Measurements from ENCODE around the gene TMEM240.
"Not testable (repeated sequence)": the region's sequence is repeated elsewhere in the genome, so short reads cannot be mapped to it uniquely, and the experiment has no call there.

The TMEM240 gene

DNA sequence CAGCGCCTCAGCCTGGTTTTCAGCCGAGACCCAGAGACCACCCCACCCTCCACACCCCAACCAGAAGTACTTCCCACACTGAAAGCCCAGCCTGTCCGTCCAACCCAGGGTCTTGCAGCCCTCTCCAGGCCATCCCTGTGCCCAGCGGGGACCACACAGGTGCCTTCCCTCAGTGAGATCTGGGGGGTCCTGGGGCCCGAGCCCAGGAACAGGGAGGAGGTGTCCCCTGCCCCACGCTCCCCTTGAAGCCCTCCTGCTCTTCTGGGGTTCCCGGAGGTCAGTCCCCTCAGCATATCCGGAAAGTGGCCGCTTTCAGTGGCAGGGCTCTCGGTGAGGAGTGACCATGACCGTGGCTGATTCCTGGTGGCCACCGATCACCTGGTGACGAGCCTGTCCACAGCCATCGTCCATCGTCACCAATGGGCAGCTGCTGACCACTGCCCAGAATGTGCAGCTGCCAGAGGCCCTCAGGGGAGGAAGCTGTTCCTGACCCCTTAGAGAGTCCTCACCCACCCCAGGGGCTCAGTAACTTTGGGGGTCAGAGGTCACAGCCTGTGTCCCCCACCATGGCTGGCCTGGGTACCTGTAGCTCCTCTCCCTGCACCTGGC, 3.4 kb downstream of the TMEM240 start:
- ChIA-PET POLR2A (no interaction called here), CTCF (interaction anchor here (1.2 kb wide), 1 partner anchor 369 kb away, joined by 3 read pairs; no protein-coding TSS in a partner anchor)
- DNase-seq (ENCODE audit: extremely low spot score): no peak

DNA sequence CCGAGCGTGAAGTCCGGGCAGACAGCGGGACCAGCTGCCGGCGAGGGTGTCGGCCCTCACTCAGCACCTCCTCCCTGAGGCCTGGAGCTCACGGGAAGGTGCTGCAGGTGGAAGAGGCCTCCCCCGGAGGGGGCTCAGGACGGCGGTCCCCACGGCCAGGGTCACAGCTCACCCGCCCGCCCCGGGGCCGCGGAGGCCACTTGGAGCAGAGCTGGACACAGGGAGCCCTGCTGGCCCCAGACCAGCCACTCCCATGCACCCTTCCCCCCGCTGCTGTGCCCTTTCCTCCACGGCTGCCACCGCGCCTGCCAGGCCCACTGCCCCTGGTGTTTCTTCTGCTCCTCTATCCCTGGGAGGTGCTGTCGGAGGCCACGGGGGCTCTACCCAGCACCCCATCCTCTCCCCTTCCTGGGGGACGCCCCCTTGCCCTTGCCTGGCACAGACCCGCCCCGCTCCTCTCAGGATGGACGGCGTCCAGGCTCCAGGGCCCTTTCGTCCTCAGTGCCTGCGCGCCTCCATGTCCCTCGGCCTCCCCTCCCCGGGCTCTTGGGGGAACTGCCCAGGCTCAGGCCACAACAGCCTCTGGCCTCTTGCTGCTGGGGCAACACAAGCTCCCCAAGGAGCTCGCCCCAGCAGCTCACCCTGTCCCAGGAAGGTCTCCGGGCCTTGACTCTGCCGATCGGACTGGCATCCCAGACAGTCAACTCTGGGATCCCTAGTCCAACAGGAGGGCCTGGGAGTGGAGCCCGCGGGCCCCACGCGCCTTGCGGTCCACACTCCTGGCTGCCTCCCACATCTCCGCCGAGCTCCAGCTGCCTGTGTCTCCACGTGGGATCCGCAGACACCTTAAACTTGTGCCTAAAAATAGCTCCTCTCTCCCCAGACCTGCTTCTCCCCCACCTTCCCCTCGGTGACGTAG, 4.1 kb downstream of the TMEM240 start:
- DNase-seq (ENCODE audit: extremely low spot score): no peak
- ChIA-PET CTCF (interaction anchor here (1.2 kb wide), 1 partner anchor 370 kb away, joined by 3 read pairs; no protein-coding TSS in a partner anchor), POLR2A (no interaction called here)
- TF ChIP-seq, protein P1, sequence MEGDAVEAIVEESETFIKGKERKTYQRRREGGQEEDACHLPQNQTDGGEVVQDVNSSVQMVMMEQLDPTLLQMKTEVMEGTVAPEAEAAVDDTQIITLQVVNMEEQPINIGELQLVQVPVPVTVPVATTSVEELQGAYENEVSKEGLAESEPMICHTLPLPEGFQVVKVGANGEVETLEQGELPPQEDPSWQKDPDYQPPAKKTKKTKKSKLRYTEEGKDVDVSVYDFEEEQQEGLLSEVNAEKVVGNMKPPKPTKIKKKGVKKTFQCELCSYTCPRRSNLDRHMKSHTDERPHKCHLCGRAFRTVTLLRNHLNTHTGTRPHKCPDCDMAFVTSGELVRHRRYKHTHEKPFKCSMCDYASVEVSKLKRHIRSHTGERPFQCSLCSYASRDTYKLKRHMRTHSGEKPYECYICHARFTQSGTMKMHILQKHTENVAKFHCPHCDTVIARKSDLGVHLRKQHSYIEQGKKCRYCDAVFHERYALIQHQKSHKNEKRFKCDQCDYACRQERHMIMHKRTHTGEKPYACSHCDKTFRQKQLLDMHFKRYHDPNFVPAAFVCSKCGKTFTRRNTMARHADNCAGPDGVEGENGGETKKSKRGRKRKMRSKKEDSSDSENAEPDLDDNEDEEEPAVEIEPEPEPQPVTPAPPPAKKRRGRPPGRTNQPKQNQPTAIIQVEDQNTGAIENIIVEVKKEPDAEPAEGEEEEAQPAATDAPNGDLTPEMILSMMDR (IDR thresholded peaks at IDR 0.05; ENCODE audit: control extremely low read depth, extremely low read depth, low read depth, missing control alignments): no peak

More for the DNA sequence above, 3.4 kb downstream of the TMEM240 start:
- TF ChIP-seq, protein P1 (IDR thresholded peaks at IDR 0.05; ENCODE audit: control extremely low read depth, extremely low read depth, low read depth, missing control alignments): no peak

DNA sequence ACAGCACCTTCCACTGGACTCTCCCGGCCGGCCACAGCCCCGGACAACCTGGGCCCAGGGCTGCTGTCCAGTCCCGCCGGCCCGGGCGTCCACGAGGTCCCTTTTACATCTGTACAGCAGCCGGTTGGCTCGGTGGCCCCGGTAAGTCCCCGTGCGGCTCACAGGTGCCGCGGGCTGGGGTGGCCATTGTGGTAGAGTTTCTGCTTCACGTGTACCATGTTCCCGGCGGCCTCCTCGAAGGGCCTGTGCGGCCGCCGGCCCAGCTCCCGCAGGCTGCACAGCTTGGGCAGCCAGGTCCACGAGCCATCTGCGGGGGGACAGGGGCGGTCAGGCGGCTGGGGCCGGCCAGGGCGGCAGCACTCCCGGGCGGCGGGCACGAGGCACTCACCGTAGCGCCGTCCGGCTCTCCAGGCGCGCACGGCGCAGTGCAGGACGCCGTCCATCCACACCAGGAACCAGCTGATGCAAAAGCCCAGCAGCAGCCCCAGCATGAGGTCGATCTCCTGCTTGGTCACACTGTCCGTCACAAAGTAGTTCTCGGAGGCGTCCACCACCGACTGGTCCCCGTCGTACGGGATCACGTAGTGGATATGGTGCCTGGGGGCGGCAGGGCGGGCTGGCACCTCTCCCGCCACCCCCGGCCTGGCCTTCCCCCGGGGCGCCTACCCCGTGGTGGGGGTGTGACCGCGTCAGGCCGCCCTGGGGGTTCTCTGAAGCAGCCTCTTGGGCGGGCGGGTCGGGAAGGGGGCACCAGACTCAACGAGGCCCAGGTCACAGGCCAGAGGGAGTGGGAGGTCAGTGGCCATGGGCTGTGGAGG, 5.0 kb downstream of the TMEM240 start:
- TF ChIP-seq, protein P1 (IDR thresholded peaks at IDR 0.05; ENCODE audit: control extremely low read depth, extremely low read depth, low read depth, missing control alignments): no peak
- POLR2A ChIA-PET: no interaction called here
- CTCF ChIA-PET: no interaction called here
- no peak for DNase-seq (ENCODE audit: extremely low spot score)

DNA sequence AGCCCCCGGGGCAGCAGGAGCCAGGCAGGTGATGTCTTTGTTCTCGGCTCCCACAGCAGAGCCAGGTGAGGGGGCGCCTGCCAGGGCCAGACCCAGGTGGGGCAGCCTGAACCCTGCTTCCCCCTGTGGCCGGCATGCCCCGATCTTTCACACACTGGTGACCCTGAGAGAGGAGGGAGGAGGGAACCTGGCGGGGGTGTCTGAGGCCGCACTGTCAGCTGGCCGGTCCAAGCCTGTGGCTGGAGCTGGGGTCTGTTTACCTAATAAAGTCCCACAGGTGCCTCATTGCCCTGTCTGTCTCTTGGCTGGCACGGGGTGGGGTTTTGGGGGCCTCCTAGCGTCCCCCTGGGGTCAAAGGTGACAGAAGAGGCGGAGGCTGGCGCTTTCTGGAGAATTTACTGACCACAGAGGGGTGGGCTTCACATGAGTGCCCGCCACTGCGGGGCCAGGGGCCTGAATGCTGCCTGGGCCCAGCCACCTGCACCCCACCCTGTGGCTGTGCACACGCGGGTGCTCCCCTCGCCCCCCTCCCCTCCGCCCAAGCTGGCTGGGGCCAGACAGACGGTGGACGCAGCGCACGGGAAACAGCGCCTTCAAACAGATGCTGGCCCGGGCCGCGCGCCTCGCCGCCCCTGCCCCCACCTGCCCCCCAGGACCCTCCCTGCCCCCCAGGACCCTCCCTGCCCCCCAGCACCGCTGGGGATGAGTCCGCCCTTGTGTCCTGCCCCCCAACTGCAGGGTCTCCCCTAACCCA, 5.8 kb downstream of the TMEM240 start:
- no peak for DNase-seq (ENCODE audit: extremely low spot score)
- ChIA-PET POLR2A (no interaction called here), CTCF (no interaction called here)
- TF ChIP-seq, protein P1 (IDR thresholded peaks at IDR 0.05; ENCODE audit: control extremely low read depth, extremely low read depth, low read depth, missing control alignments): no peak

DNA sequence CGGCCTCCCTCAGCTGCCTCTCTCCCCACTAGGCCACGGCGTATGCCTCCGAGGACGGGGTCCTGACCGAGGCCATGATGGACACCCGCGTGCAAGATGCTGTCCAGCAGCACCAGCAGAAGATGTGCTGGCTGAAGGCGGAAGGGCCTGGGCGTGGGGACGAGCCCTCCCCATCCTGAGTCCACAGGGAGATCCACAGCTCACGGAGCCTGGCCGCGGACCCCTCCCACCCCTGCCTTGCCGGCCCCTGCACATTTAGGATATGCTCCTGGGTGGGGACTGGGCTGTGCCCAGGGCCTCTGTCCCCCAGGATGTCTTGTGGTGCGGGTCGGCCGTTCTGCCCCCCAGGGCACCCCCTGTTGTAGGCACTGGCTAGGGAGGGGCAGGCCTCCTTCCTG, 6.5 kb downstream of the TMEM240 start:
- CTCF ChIA-PET; DNase-seq (ENCODE audit: extremely low spot score); POLR2A ChIA-PET: not testable (repeated sequence)

DNA sequence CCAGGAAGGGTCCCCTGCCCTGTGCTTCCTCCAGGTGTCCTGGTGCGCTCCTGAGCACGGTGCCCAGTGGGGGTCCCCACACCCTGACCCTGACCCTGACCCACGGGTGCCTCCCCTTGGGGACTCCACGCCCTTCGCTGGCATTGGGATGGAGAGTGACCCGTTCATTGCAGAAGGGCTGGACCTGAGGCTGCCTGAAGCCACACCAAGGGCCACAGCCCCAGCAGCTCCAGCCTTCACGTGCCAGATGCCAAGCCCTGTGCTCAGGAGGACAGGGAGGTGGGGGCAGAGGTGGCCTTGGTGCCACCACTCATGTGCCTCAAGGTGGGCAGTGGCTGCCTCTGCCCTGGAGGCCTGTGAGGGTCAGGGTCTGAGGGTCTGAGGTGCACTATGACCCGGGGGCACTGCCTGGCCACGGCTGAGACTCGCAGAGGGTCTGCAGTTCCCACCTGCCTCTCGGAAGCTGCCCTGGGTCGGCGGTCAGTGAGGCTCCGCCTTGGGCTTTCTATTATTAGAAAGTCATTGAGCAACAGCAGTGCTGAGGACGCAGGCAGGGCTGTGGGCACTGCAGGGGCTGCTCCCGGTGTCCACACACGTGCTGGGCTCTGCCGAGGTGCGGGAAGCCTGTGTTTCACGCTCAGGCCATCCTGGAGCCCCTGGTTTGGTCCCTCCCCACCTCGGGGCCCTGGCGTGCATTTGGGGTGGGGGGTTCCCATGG, 7.1 kb downstream of the TMEM240 start:
- CTCF ChIA-PET: not testable (repeated sequence)

More for the DNA sequence above, 7.1 kb downstream of the TMEM240 start:
- DNase-seq (ENCODE audit: extremely low spot score); POLR2A ChIA-PET: not testable (repeated sequence)
